Measurements from ENCODE around the gene HTT-AS.

Gene HTT-AS

DNA sequence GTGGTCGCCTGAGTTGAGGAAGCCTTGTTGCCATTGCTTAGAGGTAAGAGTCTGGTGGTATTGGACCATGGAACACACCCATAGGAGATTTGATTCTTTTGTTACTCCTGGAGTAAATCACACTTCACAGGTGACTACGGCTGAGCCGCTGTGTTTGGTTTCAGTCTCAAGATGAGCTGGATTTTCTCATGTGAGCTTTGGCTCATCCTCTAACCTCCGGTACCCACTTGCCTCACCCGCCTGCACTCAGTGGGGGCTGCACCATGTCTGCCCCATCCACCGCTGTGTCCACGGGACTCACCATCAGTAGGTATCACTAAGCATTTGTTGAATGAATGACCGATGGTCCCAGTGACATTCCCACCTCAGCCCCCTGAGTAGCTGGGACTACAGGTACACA, 52.7 kb downstream of the HTT-AS start:
- Histone ChIP-seq H3K4me3 (ENCODE audit: low read length) (no peak overlapping the region), H3K36me3 (replicated peaks; ENCODE audit: insufficient read depth, low read length) (no peaks in the 10 kb centered on the region), H3K4me1 (ENCODE audit: low read length) (no peaks in the 10 kb centered on the region), H3K27ac (ENCODE audit: low read length) (no peak overlapping the region), H3K27me3 (replicated peaks; ENCODE audit: insufficient read depth, low read length) (no peaks in the 10 kb centered on the region), H3K79me2 (ENCODE audit: low read length) (no peaks in the 10 kb centered on the region), H3K9me3 (replicated peaks; ENCODE audit: insufficient read depth, low read length) (no peaks in the 10 kb centered on the region), H2AFZ (ENCODE audit: low read length) (no peak overlapping the region), H3K9ac (ENCODE audit: low read length) (no peak overlapping the region), H4K20me1 (ENCODE audit: insufficient read depth, low read length) (no peaks in the 10 kb centered on the region), H3F3A (ENCODE audit: insufficient read depth, low read length) (no peaks in the 10 kb centered on the region), H3K9me2 (replicated peaks; ENCODE audit: insufficient read depth, low read length) (no peaks in the 10 kb centered on the region), H3K4me2 (ENCODE audit: low read depth, low read length) (no peak overlapping the region)
- TF ChIP-seq, protein P1, sequence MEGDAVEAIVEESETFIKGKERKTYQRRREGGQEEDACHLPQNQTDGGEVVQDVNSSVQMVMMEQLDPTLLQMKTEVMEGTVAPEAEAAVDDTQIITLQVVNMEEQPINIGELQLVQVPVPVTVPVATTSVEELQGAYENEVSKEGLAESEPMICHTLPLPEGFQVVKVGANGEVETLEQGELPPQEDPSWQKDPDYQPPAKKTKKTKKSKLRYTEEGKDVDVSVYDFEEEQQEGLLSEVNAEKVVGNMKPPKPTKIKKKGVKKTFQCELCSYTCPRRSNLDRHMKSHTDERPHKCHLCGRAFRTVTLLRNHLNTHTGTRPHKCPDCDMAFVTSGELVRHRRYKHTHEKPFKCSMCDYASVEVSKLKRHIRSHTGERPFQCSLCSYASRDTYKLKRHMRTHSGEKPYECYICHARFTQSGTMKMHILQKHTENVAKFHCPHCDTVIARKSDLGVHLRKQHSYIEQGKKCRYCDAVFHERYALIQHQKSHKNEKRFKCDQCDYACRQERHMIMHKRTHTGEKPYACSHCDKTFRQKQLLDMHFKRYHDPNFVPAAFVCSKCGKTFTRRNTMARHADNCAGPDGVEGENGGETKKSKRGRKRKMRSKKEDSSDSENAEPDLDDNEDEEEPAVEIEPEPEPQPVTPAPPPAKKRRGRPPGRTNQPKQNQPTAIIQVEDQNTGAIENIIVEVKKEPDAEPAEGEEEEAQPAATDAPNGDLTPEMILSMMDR (IDR thresholded peaks at IDR 0.05; ENCODE audit: low read length), result no peak
- DNase-seq, result no peak

DNA sequence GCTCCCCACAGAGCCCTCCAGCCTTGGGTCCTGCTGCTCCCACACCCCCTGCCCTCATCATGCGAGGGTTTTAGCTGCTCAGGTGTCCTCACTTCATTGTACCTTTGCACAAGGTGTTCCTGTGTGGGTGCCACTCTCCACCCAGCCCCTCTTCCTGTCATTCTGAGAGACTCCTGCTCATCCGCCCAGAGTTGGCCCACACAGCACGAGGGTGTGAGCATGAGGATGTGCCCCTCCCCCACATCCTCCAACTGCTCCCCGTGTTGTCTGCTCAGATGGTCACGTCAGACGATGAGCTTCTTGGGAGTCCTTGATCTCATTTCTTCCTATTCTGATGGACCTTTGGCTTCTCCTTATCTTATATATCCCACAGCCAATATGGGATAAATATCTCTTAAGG, 53.2 kb downstream of the HTT-AS start:
- H3K9me2 ChIP-seq (replicated peaks; ENCODE audit: insufficient read depth, low read length), result no peaks in the 10 kb centered on the region
- no peak overlapping the region for H3K4me3 ChIP-seq (ENCODE audit: low read length)
- H2AFZ ChIP-seq (ENCODE audit: low read length), result no peak overlapping the region
- no peaks in the 10 kb centered on the region for H3K36me3 ChIP-seq (replicated peaks; ENCODE audit: insufficient read depth, low read length)
- H3K4me1 ChIP-seq (ENCODE audit: low read length), result no peaks in the 10 kb centered on the region
- no peak overlapping the region for H3K27ac ChIP-seq (ENCODE audit: low read length)
- no peaks in the 10 kb centered on the region for H3K27me3 ChIP-seq (replicated peaks; ENCODE audit: insufficient read depth, low read length)
- DNase-seq, result no peak
- no peaks in the 10 kb centered on the region for H3K79me2 ChIP-seq (ENCODE audit: low read length)
- H3K4me2 ChIP-seq (ENCODE audit: low read depth, low read length), result no peak overlapping the region
- no peak overlapping the region for H3K9ac ChIP-seq (ENCODE audit: low read length)
- no peaks in the 10 kb centered on the region for H4K20me1 ChIP-seq (ENCODE audit: insufficient read depth, low read length)
- no peaks in the 10 kb centered on the region for H3F3A ChIP-seq (ENCODE audit: insufficient read depth, low read length)
- no peaks in the 10 kb centered on the region for H3K9me3 ChIP-seq (replicated peaks; ENCODE audit: insufficient read depth, low read length)
- no peak for TF ChIP-seq EZH2phosphoT487 (IDR thresholded peaks at IDR 0.05; ENCODE audit: low read length)
- no peak for TF ChIP-seq EZH2 (optimal IDR thresholded peaks at IDR 0.05; ENCODE audit: low read depth, low read length)
- TF ChIP-seq, protein P1 (IDR thresholded peaks at IDR 0.05; ENCODE audit: low read length), result no peak

DNA sequence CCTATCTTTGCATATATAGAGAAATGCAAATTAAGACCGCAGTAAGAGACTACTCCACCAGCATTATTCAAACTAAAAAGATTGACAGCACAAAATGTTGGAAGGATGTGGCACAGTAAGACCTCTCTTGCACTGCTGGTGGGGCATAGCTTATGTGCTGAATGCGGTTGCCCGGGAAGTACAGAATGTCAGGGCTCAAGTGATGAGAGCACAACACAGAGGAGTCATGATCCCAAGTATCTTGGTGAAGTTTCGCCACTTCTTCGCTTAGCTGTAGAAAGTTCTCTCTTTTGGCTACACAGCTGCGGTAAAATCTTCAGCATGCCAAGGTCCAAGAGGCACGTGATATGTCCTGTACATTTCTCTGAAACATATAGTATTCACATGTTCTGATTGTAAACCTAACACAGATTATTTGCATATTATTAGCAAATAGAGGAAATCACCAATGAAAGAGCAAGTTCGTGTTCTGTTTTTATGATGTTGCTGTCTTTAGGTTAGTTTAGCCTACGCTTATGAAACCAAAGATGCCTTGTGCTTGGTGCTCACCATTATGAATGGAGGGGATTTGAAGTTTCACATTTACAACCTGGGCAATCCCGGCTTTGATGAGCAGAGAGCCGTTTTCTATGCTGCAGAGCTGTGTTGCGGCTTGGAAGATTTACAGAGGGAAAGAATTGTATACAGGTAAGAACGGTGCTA, 55.0 kb downstream of the HTT-AS start:
- TF ChIP-seq EZH2phosphoT487 (IDR thresholded peaks at IDR 0.05; ENCODE audit: low read length), result no peak
- TF ChIP-seq, protein P1 (IDR thresholded peaks at IDR 0.05; ENCODE audit: low read length), result no peak
- no peak for DNase-seq
- Histone ChIP-seq H3K4me3 (ENCODE audit: low read length) (no peak overlapping the region), H3F3A (ENCODE audit: insufficient read depth, low read length) (no peaks in the 10 kb centered on the region), H4K20me1 (ENCODE audit: insufficient read depth, low read length) (no peaks in the 10 kb centered on the region), H3K4me1 (ENCODE audit: low read length) (no peaks in the 10 kb centered on the region), H3K9me3 (replicated peaks; ENCODE audit: insufficient read depth, low read length) (no peaks in the 10 kb centered on the region), H2AFZ (ENCODE audit: low read length) (no peak overlapping the region), H3K79me2 (ENCODE audit: low read length) (no peaks in the 10 kb centered on the region), H3K4me2 (ENCODE audit: low read depth, low read length) (no peak overlapping the region), H3K27me3 (replicated peaks; ENCODE audit: insufficient read depth, low read length) (no peaks in the 10 kb centered on the region), H3K36me3 (replicated peaks; ENCODE audit: insufficient read depth, low read length) (no peaks in the 10 kb centered on the region), H3K9me2 (replicated peaks; ENCODE audit: insufficient read depth, low read length) (no peaks in the 10 kb centered on the region), H3K9ac (ENCODE audit: low read length) (no peak overlapping the region), H3K27ac (ENCODE audit: low read length) (no peak overlapping the region)

All from MM.1S (cell line).